Tibial nerve (tissue), 4 donors: ENCODE results near the gene CLEC18C. TPM values are rescaled to one million over a fixed set of nuclear protein-coding genes. Genes with fewer than 3 reads are reported as not detected.
"Not testable (repeated sequence)": the region's sequence is repeated elsewhere in the genome, so short reads cannot be mapped to it uniquely, and the experiment has no call there.

Experiments
- DNase-seq, 2 donors: peaks; one replicate each; pipeline ENCODE4 v3.0.0-alpha.2; 2019; ENCODE audit warnings: low spot score in 2 of 2
- H3K27ac ChIP-seq, 4 donors: fragments of 200-600 bp; sonication (generic) in 3 of 4; one replicate each; pipeline ENCODE4 v1.5.1; 2017 to 2019; ENCODE audit warnings: mild to moderate bottlenecking in 1 of 4
- H3K27me3 ChIP-seq, 2 donors: fragments of 200-600 bp; sonication (generic) in 1 of 2; one replicate each; pipeline versions ENCODE4 v1.5.1 to v1.6.0; 2017 to 2019
- H3K36me3 ChIP-seq, 3 donors: fragments of 200-600 bp; sonication (generic); one replicate each; pipeline ENCODE4 v1.5.1; 2018 to 2019
- H3K4me1 ChIP-seq, 4 donors: fragments of 200-600 bp; sonication (generic) in 3 of 4; one replicate each; pipeline ENCODE4 v1.5.1; 2017 to 2019
- H3K4me3 ChIP-seq, 4 donors: fragments of 200-600 bp; sonication (generic) in 3 of 4; one replicate each; pipeline ENCODE4 v1.5.1; 2017 to 2019; ENCODE audit warnings: mild to moderate bottlenecking in 1 of 4, moderate library complexity in 1 of 4
- H3K9me3 ChIP-seq, 4 donors: fragments of 200-600 bp; sonication (generic) in 3 of 4; one replicate each; pipeline ENCODE4 v1.5.1; 2017 to 2019
- WGBS, 2 donors: methylation state at CpG; one replicate each; pipeline ENCODE4 v1.1.5; 2018; 5-methylcytosine and 5-hydroxymethylcytosine counted together
- small RNA-seq: library from RNA; depleted of rRNA; stranded (forward); fragments of <200 nt; gene quantifications from one replicate; pipeline ENCODE3, GENCODE V24; 2016
- total RNA-seq, 4 donors: library from RNA; depleted of rRNA; stranded (reverse); fragments of >200 nt; gene quantifications; one replicate each; pipeline ENCODE4 v1.1.0, GENCODE V29; 2016

Gene CLEC18C
- total RNA-seq, 4 donors from 2014 or later: 0.30 to 2.5 (median 0.76) TPM

DNA sequence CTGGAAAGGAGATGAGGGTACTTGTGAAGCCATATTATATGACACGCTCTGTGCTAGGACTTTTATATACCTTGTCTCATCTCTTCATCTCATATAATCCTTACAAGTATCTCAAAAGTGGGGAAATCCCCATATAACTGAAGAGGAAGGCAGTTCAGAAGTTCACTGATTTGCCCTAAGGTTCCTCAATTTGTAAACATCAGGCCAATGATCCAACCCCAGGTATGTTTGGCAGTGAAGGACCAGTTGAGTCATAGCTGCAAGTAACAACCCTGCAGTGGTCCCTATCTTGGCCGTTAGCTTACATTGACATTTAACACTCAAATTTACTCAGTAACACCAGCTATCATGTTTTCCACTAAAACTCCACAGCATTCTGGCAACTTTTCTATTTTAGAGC, 45.0 kb downstream of the CLEC18C start:
- 81 to 91% methylated on average over 2 of the region's 2 CpGs for WGBS, 2 donors
- H3K27ac ChIP-seq, H3K4me1 ChIP-seq, H3K9me3 ChIP-seq, H3K4me3 ChIP-seq, H3K27me3 ChIP-seq, DNase-seq: not testable (repeated sequence)
- peaks cover 0 to 26% (median 0%) of the 10 kb centered on the region in 3 donors for H3K36me3 ChIP-seq

DNA sequence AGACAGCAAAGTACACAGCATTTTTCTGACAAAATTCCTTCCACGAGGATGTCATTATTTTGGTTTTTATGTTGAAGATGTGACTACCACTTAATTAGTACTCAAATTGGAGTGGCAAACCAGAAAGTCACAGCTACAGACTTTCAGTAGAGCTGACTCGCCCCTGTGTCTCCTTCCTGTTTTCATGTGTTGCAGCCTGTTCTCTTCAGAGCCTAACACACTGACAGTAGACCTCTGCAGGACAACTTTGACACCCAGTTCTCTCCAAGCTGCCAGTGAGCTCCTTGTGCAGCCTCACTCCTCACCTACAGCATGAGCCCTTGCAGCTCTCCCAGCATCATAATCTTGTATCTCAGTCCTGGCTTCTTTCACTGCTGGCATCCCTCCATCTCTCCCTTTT, 49.0 kb downstream of the CLEC18C start:
- H3K36me3 ChIP-seq: peaks cover 0 to 40% (median 0%) of the 10 kb centered on the region in 3 donors
- not testable (repeated sequence) for H3K4me3 ChIP-seq, H3K4me1 ChIP-seq, H3K27ac ChIP-seq, H3K9me3 ChIP-seq, DNase-seq, H3K27me3 ChIP-seq
- 80 to 96% methylated on average over 2 of the region's 2 CpGs for WGBS, 2 donors

GRCh38 chr16:70223216-70223615, 49.6 kb downstream of the CLEC18C start:
- DNase-seq, H3K9me3 ChIP-seq, H3K4me3 ChIP-seq, H3K27ac ChIP-seq, H3K27me3 ChIP-seq, H3K4me1 ChIP-seq: not testable (repeated sequence)
- peaks cover 0 to 46% (median 0%) of the 10 kb centered on the region in 3 donors for H3K36me3 ChIP-seq
- 71 to 86% methylated on average over 1 of the region's 2 CpGs for WGBS, 2 donors

DNA sequence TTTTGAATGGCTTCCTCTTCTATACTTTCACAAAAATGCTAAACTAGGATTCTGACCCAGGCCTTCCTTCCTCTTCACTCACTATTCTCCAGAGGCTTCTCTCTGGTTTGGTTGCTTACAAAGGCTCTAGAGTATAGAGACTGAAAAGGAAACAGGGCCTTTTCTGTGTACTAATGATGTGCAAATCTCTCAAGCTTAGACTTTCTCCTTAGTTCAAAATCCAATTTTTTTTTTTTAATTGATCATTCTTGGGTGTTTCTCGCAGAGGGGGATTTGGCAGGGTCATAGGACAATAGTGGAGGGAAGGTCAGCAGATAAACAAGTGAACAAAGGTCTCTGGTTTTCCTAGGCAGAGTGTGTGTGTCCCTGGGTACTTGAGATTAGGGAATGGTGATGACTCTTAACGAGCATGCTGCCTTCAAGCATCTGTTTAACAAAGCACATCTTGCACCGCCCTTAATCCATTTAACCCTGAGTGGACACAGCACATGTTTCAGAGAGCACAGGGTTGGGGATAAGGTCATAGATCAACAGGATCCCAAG, 50.5 kb downstream of the CLEC18C start:
- not testable (repeated sequence) for H3K4me1 ChIP-seq, H3K27ac ChIP-seq, DNase-seq, H3K4me3 ChIP-seq, H3K27me3 ChIP-seq, H3K9me3 ChIP-seq
- WGBS, 2 donors: 53 to 64% methylated on average over 1 of the region's 3 CpGs
- H3K36me3 ChIP-seq: peaks cover 0 to 51% (median 0%) of the 10 kb centered on the region in 3 donors

DNA sequence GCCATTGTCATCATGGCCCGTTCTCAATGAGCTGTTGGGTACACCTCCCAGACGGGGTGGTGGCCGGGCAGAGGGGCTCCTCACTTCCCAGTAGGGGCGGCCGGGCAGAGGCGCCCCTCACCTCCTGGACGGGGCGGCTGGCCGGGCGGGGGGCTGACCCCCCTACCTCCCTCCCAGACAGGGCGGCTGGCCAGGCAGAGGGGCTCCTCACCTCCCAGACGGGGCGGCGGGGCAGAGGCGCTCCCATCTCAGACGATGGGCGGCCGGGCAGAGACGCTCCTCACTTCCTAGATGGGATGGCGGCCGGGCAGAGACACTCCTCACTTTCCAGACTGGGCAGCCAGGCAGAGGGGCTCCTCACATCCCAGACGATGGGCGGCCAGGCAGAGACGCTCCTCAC, 51.1 kb downstream of the CLEC18C start:
- H3K4me3 ChIP-seq, H3K9me3 ChIP-seq, H3K4me1 ChIP-seq, DNase-seq, H3K27me3 ChIP-seq, H3K27ac ChIP-seq: not testable (repeated sequence)
- H3K36me3 ChIP-seq: peaks cover 0 to 52% (median 0%) of the 10 kb centered on the region in 3 donors
- 97% methylated on average over 10 to 20 of the region's 24 CpGs for WGBS, 2 donors

GRCh38 chr16:70225430-70225829, 51.8 kb downstream of the CLEC18C start:
- not testable (repeated sequence) for DNase-seq, H3K4me3 ChIP-seq, H3K4me1 ChIP-seq, H3K9me3 ChIP-seq, H3K27ac ChIP-seq, H3K27me3 ChIP-seq
- H3K36me3 ChIP-seq: peaks cover 0 to 52% (median 0%) of the 10 kb centered on the region in 3 donors
- 86 to 95% methylated on average over 4 of the region's 4 CpGs for WGBS, 2 donors

GRCh38 chr16:70226024-70226423, 52.4 kb downstream of the CLEC18C start:
- DNase-seq, H3K27me3 ChIP-seq, H3K4me3 ChIP-seq, H3K9me3 ChIP-seq, H3K4me1 ChIP-seq, H3K27ac ChIP-seq: not testable (repeated sequence)
- H3K36me3 ChIP-seq: peaks cover 0 to 52% (median 0%) of the 10 kb centered on the region in 3 donors

DNA sequence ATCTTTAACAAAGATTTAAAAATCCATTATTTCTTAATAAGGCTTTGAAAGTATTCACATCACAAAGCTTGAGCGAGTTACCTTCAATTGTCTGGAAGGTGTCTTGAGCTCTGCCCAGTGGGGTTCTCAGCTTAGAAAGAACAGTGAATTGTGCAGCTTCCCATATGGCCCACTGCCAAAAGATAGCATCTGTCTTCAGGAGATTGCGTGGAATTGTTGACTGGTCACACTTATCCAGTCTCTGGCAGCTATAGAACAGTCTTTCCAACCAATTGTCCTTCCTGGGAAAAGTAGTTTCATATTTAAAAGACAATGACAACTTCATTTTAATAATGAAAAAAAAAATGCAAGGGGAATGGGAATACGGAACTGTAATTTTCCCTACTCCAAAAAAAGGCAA, 58.2 kb downstream of the CLEC18C start:
- H3K27me3 ChIP-seq, H3K27ac ChIP-seq: not testable (repeated sequence)
- peaks cover 0 to 50% (median 0%) of the 10 kb centered on the region in 3 donors for H3K36me3 ChIP-seq

More for the DNA sequence above, 58.2 kb downstream of the CLEC18C start:
- H3K4me1 ChIP-seq, H3K4me3 ChIP-seq, DNase-seq, H3K9me3 ChIP-seq: not testable (repeated sequence)
- 81 to 83% methylated on average over 3 of the region's 3 CpGs for WGBS, 2 donors

Small RNA genes lying within 50 kb of the gene (small RNA-seq; reads per million reads assigned to genes)
- not detected for gene AC009060.2

Other genes with a start within 250 kb of the CLEC18C start
- 1 to 10 TPM in 3 of 4 donors, not detected in 1; 1.2 to 2.4 (median 2.1) TPM for gene CLEC18A, start 222.5 kb upstream of the CLEC18C start, total RNA-seq
- gene PDPR, start 59.5 kb upstream of the CLEC18C start, total RNA-seq: 10 to 100 TPM; 23.2 to 38.4 (median 25.8) TPM
- 10 to 100 TPM; 24.0 to 40.6 (median 27.4) TPM for gene EXOSC6, start 78.2 kb downstream of the CLEC18C start, total RNA-seq
- 100 to 1,000 TPM in 1 of 4 donors, 10 to 100 TPM in 3; 69.8 to 129 (median 88.9) TPM for gene AARS1, start 115.7 kb downstream of the CLEC18C start, total RNA-seq
- gene DDX19B, start 125.4 kb downstream of the CLEC18C start, total RNA-seq: 10 to 100 TPM; 27.8 to 57.6 (median 30.4) TPM
- gene DDX19A, start 173.1 kb downstream of the CLEC18C start, total RNA-seq: 10 to 100 TPM; 39.3 to 47.1 (median 45.2) TPM